Mucosa of descending colon (tissue), 3 donors: ENCODE results near the gene EZR. TPM values are rescaled to one million over a fixed set of nuclear protein-coding genes. Genes with fewer than 3 reads are reported as not detected.
A peak's percentile ranks its signal among the peaks of the same experiment; 100 is the strongest.
"Not testable (repeated sequence)": the region's sequence is repeated elsewhere in the genome, so short reads cannot be mapped to it uniquely, and the experiment has no call there.

ENCODE experiments used
- ATAC-seq: fragments of 200-7000 bp; cut with Tn5 transposase; one replicate; pipeline ENCODE4 v1.9.1; 2020; ENCODE audit warnings: mild to moderate bottlenecking, moderate library complexity
- DNase-seq, 3 donors: peaks; one replicate each; pipeline ENCODE4 v3.0.0-alpha.2; 2020
- H3K36me3 ChIP-seq: fragments of 200-600 bp; one replicate; pipeline ENCODE4 v1.8.0; 2021; ENCODE audit warnings: low read depth, mild to moderate bottlenecking
- H3K4me1 ChIP-seq: fragments of 200-600 bp; one replicate; pipeline ENCODE4 v1.8.0; 2021; ENCODE audit warnings: low read depth, mild to moderate bottlenecking
- H3K4me3 ChIP-seq: fragments of 200-600 bp; one replicate; pipeline ENCODE4 v1.8.0; 2021; ENCODE audit warnings: mild to moderate bottlenecking
- H3K9me3 ChIP-seq: fragments of 200-600 bp; one replicate; pipeline ENCODE4 v1.8.0; 2021; ENCODE audit warnings: mild to moderate bottlenecking
- intact Hi-C, 2 donors: fragments of 100-400 bp; cut with DNase I in 1 of 2; cut with micrococcal nuclease in 1 of 2; formaldehyde crosslinking; loops; one replicate each; pipeline versions ENCODE4 v1.11.0 to v1.11.1; 2022; cut with DNase I, micrococcal nuclease
- total RNA-seq, 3 donors: library from RNA; stranded (reverse); fragmentation: NEBNext Ultra II Directional in 2 of 3; extraction: Animal tissue kit (Norgen Biotek cat#: 25700) in 2 of 3; gene quantifications; one replicate each; pipeline versions ENCODE4 v1.2.1 to v1.2.4, GENCODE V29; 2021 to 2023
- TF ChIP-seq, protein P1 (sequence below): fragments of 200-600 bp; IDR thresholded peaks from one replicate; pipeline ENCODE4 v1.8.0; 2022; ENCODE audit warnings: antibody characterized with exemption, mild to moderate bottlenecking
- donor health status: DM: no; HTN: no; CAD: no; lungs with moderate emphysema.
- donor health status: DM: no; HTN: no; CAD: no.
- donor health status: DM: no; HTN: yes; CAD: no.

EZR gene
- total RNA-seq, 3 donors from 2014 or later = 220 to 421 (median 334) TPM

DNA sequence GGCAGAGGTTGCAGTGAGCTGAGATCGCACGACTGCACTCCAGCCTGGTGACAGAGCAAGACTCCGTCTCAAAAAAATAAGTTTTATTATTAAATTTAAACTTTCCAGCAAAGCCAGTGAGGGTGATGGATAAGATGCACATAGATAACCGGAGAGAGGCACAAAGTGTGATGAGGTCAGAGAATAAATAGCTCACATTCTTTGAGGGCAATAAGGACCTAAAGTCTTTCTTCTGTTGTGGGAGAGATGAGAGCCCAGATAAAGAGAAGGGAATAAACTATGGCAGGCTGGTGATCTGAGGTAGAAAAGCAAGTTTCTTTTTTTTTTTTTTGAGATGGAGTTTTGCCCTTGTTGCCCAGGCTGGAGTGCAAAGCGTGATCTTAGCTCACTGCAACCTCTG is 20.6 kb upstream of the EZR start:
- no peaks in the 10 kb centered on the region for H3K9me3 ChIP-seq
- ATAC-seq = no peak
- TF ChIP-seq, protein P1, sequence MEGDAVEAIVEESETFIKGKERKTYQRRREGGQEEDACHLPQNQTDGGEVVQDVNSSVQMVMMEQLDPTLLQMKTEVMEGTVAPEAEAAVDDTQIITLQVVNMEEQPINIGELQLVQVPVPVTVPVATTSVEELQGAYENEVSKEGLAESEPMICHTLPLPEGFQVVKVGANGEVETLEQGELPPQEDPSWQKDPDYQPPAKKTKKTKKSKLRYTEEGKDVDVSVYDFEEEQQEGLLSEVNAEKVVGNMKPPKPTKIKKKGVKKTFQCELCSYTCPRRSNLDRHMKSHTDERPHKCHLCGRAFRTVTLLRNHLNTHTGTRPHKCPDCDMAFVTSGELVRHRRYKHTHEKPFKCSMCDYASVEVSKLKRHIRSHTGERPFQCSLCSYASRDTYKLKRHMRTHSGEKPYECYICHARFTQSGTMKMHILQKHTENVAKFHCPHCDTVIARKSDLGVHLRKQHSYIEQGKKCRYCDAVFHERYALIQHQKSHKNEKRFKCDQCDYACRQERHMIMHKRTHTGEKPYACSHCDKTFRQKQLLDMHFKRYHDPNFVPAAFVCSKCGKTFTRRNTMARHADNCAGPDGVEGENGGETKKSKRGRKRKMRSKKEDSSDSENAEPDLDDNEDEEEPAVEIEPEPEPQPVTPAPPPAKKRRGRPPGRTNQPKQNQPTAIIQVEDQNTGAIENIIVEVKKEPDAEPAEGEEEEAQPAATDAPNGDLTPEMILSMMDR = no peak
- no peak overlapping the region for H3K4me3 ChIP-seq
- DNase-seq = no peak
- H3K4me1 ChIP-seq = peaks cover 8% of the 10 kb centered on the region
- intact Hi-C loops = no loop called here
- no peaks in the 10 kb centered on the region for H3K36me3 ChIP-seq

DNA sequence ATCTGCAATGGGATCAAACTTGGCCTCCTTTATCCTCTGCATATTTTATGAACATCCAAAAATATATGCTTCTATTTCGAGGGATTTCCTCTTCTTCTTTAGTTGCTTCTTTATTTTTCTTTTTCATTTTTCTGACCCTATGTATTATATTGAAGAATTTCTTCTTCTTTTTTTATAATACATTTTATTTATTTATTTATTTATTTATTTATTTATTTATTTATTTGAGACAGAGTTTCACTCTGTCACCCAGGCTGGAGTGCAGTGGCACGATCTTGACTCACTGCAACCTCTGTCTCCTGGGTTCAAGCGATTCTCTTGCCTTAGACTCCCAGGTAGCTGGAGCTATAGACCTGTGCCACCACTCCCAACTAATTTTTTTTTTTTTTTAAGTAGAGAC is 19.6 kb upstream of the EZR start:
- DNase-seq, H3K36me3 ChIP-seq, H3K4me1 ChIP-seq, intact Hi-C loops, H3K9me3 ChIP-seq, H3K4me3 ChIP-seq, ATAC-seq: not testable (repeated sequence)

DNA sequence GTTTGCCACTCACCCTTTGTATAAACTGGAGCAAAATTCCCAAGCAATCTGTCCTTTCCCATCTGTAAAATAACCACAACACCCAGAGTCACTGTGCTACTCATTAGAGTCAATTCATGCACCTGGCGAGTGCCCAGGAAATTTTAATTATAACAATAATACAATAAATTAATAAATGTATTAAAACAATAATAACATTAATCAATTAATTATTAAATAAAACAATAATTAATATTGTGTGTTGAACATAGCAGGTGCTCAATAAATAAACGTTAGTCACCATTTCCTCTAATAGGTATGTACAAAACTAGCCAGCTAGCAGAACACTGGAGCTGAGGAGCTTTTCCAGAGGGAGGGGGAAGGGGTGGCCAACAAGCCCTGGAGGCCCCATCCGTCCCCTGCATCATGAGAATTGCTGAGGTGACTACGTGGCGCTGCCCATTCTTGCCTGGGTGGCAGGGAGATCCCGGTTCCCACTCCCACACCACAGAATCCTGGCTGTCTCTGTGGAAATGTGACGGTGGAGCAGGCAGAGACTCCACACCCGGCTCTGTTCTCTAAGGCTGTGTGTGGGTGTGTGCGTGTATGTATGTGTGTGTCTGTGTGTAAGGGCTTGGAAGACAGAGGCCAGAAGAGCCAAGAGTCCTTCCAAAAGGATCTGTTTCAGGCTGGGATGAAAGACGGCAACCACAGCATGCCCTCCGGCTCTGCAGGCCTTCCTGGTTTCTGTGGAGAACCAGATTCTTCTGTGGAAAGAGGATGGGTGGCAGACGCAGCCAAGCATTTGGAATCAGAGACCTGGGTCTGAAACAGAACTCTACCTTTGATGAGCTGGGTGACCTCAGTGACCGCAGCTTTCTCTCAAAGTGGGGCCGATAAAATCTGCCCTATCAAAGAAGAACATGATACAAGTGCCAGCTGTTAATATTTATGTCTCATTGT is 18.8 kb upstream of the EZR start:
- Histone ChIP-seq H3K36me3 (no peaks in the 10 kb centered on the region), H3K9me3 (no peaks in the 10 kb centered on the region), H3K4me1 (peaks cover 8% of the 10 kb centered on the region), H3K4me3 (no peak overlapping the region)
- TF ChIP-seq, protein P1 = no peak
- ATAC-seq (no peak), DNase-seq (no peak)
- intact Hi-C loops = no loop called here

DNA sequence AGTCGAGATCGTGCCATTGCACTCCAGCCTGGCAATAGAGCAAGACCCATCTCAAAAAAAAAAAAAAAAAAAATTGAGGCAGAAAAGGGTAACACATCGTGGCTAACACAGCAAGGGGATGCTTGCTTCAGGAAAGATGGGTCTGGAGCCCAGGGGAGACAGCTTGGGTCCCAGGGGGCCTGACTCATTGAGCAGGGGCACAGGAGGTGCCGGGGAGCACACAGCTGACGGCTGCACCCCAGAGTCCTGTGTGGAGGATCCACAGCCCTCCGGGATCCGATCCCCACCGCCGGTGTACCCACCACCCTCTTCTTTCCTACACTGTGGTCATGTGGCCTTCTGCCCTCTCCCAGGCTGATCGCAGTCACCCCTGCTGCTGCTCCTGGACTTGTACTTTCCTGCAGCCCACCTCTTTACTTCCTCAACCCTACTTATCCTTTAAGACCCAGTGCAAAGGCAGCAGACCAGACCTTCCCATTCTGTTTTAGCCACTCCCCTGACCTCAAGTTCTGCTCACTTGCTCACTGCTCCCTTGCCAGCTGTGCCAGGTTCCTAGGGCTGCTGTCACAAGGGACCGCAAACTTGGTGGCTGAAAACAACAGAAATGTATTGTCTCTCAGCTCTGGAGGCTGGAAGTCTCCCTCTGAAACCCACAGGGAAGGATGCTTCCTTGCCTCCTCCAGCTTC is 17.6 kb upstream of the EZR start:
- intact Hi-C loops = no loop called here
- TF ChIP-seq, protein P1 = no peak
- no peak overlapping the region for H3K4me3 ChIP-seq
- no peak for DNase-seq
- no peak for ATAC-seq
- H3K9me3 ChIP-seq = no peaks in the 10 kb centered on the region
- no peaks in the 10 kb centered on the region for H3K36me3 ChIP-seq
- peaks cover 8% of the 10 kb centered on the region for H3K4me1 ChIP-seq

DNA sequence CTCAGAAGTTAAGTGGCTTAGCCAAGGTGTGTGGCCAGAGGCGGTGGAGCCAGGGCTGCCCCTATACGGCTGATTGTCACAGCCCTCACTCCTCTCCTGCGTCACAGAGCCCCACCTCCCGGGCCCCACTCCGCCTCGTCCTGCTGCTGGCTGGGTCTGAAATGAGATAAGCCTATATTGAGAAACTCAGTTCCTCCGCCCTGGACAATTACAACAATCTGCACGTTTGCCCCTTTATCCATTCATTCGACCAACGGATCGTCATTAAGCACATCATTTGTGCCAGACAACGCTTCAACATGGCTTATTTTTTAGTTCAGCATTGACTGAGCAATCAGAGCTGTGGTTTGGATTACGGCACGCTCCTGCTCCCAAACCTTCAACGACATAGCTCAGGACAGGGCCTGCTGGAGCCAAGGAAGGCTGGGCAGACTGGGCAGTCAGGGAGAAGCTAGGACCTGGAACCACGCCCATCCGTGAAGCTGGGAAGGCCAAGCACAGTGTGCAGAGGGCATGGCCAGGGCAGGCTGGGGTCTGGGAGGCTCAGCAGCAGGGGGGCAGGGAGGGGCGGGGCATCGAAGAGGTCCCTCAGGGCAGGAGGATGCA is 16.6 kb upstream of the EZR start:
- peak; percentile 91 for ATAC-seq
- no peak overlapping the region for H3K4me3 ChIP-seq

More for the DNA sequence above, 16.6 kb upstream of the EZR start:
- intact Hi-C loops = no loop called here
- TF ChIP-seq, protein P1 = no peak
- H3K36me3 ChIP-seq = no peaks in the 10 kb centered on the region
- DNase-seq = peak; percentile 66 to 76 (median 69)
- H3K9me3 ChIP-seq = no peaks in the 10 kb centered on the region
- peaks cover 8% of the 10 kb centered on the region for H3K4me1 ChIP-seq
